ENCODE data around the gene KCTD18.

Gene KCTD18

DNA sequence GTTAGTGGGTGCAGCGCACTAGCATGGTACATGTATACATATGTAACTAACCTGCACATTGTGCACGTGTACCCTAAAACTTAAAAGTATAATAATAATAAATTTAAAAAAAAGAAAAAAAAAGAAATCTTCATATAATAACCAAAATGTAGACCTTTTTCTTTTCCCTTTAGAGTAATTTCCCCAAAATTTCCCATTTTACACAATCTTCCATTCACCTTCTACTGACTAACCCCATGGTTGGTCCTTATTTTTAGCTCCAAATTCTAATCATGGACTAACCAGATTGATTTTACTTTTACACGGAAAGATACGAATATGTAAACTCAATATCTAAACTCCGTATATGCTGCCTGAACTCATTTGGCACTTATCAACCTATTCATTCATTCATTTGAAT, 7.7 kb downstream of the KCTD18 start:
- TF ChIP-seq, protein P1, sequence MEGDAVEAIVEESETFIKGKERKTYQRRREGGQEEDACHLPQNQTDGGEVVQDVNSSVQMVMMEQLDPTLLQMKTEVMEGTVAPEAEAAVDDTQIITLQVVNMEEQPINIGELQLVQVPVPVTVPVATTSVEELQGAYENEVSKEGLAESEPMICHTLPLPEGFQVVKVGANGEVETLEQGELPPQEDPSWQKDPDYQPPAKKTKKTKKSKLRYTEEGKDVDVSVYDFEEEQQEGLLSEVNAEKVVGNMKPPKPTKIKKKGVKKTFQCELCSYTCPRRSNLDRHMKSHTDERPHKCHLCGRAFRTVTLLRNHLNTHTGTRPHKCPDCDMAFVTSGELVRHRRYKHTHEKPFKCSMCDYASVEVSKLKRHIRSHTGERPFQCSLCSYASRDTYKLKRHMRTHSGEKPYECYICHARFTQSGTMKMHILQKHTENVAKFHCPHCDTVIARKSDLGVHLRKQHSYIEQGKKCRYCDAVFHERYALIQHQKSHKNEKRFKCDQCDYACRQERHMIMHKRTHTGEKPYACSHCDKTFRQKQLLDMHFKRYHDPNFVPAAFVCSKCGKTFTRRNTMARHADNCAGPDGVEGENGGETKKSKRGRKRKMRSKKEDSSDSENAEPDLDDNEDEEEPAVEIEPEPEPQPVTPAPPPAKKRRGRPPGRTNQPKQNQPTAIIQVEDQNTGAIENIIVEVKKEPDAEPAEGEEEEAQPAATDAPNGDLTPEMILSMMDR (conservative IDR thresholded peaks at IDR 0.05): no peak

DNA sequence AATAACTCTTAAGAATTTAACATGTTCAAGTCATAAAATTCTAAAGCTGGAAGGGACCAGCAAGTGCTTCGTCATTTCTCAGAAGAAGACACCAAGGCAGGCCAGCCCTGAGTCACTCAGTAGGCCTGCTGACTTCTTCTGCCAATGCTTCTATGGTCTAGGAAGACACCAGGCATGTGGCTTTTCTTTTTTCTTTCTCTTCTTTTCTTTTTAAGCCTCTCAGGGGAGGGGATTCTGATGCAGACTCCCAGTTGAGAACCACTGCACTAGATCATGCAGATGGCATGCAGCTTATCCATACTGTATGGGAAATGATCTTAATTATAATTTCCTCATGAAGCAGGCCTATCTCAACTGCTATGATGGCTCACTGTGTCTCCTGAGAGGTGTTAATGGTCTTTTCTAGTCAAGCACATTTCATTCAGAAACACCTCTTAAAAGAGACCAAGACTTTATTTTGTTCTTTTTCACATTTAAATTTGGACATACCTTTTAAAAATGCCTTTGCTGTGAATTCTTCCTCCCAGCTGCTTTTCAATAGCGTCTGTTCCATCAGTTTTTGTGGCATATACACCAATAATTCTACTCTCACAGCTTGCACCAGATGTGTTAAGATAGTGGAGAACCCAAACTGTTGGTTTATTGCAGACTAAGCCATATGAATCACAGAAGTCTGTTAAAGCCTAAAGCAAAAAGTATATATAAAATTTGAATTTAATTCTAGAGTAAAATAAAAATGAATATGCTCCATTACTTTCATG, 11.3 kb downstream of the KCTD18 start:
- TF ChIP-seq, protein P1 (conservative IDR thresholded peaks at IDR 0.05): no peak
- no peak overlapping the region for H3K27ac ChIP-seq

More for the DNA sequence above, 7.7 kb downstream of the KCTD18 start:
- no peak overlapping the region for H3K27ac ChIP-seq

DNA sequence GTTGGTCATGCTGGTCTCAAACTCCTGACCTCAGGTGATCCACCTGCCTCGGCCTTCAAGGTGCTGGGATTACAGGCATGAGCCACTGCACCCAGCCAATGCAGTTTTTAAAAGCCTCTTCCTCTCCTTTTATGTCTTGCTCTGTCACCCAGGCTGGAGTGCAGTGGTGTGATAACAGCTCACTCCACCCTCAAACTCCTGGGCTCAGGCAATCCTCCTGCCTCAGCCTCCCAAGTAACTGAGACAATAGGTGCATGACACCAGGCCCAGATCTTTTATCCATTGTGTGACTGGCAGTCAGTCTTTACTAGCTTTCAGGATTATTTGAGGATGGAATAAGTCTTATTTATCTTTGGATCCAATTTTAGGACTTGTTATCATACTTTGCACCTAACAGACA, 13.2 kb downstream of the KCTD18 start:
- H3K27ac ChIP-seq: no peak overlapping the region
- TF ChIP-seq, protein P1 (conservative IDR thresholded peaks at IDR 0.05): no peak

DNA sequence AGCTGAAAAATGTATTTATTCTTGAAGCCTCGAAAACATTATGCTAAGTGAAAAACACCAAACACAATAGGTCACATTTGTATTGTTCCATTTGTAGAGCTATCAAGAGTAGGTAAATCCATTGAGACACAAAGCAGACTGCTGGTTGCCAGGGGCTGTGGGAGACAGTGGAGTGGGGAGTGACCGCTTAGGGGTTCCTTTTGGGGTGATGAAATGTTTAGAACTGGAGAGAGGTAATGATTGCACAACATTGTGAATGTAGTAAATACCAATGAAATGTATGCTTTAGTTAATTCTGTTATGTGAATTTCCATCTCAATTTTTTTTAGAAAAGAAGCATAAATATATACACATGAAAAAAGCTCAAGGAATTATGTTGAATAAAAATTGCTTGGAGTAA, 15.8 kb downstream of the KCTD18 start:
- TF ChIP-seq, protein P1 (conservative IDR thresholded peaks at IDR 0.05): no peak

DNA sequence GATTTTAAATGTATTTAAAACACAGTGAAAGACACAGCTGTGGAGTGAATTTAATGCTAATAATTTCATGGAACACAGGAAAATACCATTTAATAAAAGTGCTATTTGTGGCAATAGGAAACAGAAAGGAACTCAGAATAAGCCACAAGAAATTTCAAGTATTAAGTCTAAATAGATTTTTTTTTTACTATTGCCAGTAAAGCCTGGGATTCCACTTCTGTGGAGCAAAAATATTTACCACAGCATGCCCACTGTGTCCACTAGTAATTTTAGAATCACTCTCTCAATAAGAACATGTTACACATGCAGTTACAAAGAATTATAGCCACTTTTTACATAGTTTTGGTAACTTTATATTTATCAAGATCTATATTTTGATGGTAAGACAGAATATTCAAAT, 17.2 kb downstream of the KCTD18 start:
- TF ChIP-seq, protein P1 (conservative IDR thresholded peaks at IDR 0.05): no peak

More for the DNA sequence above, 15.8 kb downstream of the KCTD18 start:
- H3K27ac ChIP-seq: no peak overlapping the region

DNA sequence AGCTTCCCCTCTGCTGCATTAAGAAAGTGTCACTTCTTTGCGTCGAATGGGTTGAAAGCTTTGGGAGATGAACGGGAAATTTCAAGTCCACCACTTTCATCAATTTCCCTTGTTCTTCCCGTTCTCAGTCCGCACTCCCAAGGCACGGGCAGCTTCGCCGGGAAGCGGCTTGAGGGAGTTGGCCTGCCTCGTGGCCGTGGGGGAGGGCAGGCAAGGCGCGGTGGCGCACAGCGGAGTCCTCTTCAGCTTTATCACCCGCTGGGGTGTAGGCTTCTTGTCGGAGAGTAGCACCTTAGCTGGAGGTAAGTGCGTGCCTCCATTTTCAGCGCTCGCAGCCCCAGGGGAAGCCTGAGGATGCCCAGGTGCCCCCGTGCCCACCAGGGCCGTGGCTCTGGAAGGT, 19.9 kb downstream of the KCTD18 start:
- TF ChIP-seq, protein P1 (conservative IDR thresholded peaks at IDR 0.05): no peak

More for the DNA sequence above, 17.2 kb downstream of the KCTD18 start:
- H3K27ac ChIP-seq: no peak overlapping the region

DNA sequence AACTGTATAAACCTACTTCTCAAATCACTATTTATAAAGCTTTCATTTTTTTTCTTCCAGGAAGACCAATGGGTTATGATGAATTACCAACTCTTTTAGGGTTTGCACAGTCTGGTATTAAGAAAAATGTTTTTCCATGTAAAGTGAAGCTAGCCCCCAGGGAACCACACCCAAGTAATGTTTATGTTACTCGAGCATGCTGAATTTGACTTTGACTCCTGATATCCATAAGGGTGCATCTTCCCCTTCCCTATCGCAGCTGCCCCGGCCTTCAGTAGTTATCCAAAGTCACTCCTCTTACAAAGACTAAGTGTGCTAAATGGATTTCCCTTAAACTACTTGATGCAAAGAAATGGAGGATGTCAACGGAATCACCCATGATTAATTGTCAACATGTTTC, 21.7 kb downstream of the KCTD18 start:
- TF ChIP-seq, protein P1 (conservative IDR thresholded peaks at IDR 0.05): no peak
- H3K27ac ChIP-seq: no peak overlapping the region

More for the DNA sequence above, 19.9 kb downstream of the KCTD18 start:
- H3K27ac ChIP-seq: no peak overlapping the region

Measured in VCaP (cell line).